Panc1 (cell line): ENCODE results near the gene ARL15. TPM values are rescaled to one million over a fixed set of nuclear protein-coding genes. Genes with fewer than 3 reads are reported as not detected.

Experiments used
- ATAC-seq: fragments of 200-7000 bp; cut with Tn5 transposase; 2 replicates; pipeline ENCODE4 v1.9.1; 2020; ENCODE audit warnings: mild to moderate bottlenecking, moderate library complexity
- BruUV-seq: library from RNA; stranded (reverse); fragments of 400-500 nt; replicated peaks from 2 replicates; lab custom pipeline; 2021; lab: Mats Ljungman, UMichigan
- CTCF ChIA-PET: fragments of 300-600 bp; sonication (Branson Sonifier 250); formaldehyde crosslinking; loops from one replicate; lab custom pipeline; 2022; ENCODE audit warnings: antibody characterized with exemption; lab: Charles Lee
- POLR2A ChIA-PET: fragments of 300-600 bp; sonication (Branson Sonifier 250); formaldehyde crosslinking; loops from one replicate; lab custom pipeline; 2022; ENCODE audit warnings: antibody characterized with exemption; lab: Charles Lee
- DNase-seq: peaks from one replicate; pipeline ENCODE4 v3.0.0-alpha.2; 2010; ENCODE audit warnings: low read depth, low spot score
- H3K27ac ChIP-seq: 2 replicates; pipeline ENCODE4 v1.5.1; 2011; ENCODE audit warnings: mild to moderate bottlenecking, low read length, inconsistent platforms
- H3K27me3 ChIP-seq: fragments of 200-500 bp; sonication (Bioruptor generic); 2 replicates; pipeline ENCODE4 v1.6.0; 2014; ENCODE audit warnings: low read length, inconsistent platforms; ENCODE audit not compliant: control insufficient read depth, insufficient read depth
- H3K36me3 ChIP-seq: fragments of 200-500 bp; sonication (Bioruptor generic); 2 replicates; pipeline ENCODE4 v1.5.1; 2014; ENCODE audit warnings: inconsistent platforms, mild to moderate bottlenecking, low read length, moderate library complexity; ENCODE audit not compliant: control insufficient read depth, insufficient read depth
- H3K4me1 ChIP-seq: 2 replicates; pipeline ENCODE4 v1.5.1; 2011; ENCODE audit warnings: inconsistent platforms, mild to moderate bottlenecking, low read length, moderate library complexity; ENCODE audit not compliant: control insufficient read depth, insufficient read depth
- H3K4me3 ChIP-seq, 2 experiments: 2 replicates each; pipeline ENCODE4 v1.5.1; 2011 to 2012; ENCODE audit warnings: low read depth in 2 of 2, low read length in 2 of 2, mild to moderate bottlenecking in 2 of 2, inconsistent platforms in 1 of 2, moderate library complexity in 1 of 2
- H3K9me3 ChIP-seq: fragments of 200-500 bp; sonication (Bioruptor generic); 2 replicates; pipeline ENCODE4 v1.5.1; 2014; ENCODE audit warnings: low read depth, mild to moderate bottlenecking, inconsistent platforms, low read length, moderate library complexity; ENCODE audit not compliant: control insufficient read depth, insufficient read depth
- POLR2AphosphoS5 ChIP-seq: IDR thresholded peaks from 2 replicates; pipeline ENCODE4 v1.6.1; 2012; ENCODE audit warnings: mild to moderate bottlenecking, low read depth, low read length, moderate library complexity
- SIN3A ChIP-seq: IDR thresholded peaks from 2 replicates; pipeline ENCODE4 v1.6.1; 2012; ENCODE audit warnings: low read depth, mild to moderate bottlenecking, low read length, moderate library complexity, borderline replicate concordance; ENCODE audit not compliant: insufficient read depth
- TCF7L2 ChIP-seq: IDR thresholded peaks from 2 replicates; pipeline ENCODE4 v1.6.1; 2011; ENCODE audit warnings: mild to moderate bottlenecking, low read depth, low read length, inconsistent platforms
- in situ Hi-C: cut with HindIII; loops from 2 replicates; pipeline ENCODE4 v1.10.0; 2016; ENCODE audit warnings: low sequenced_read_pairs, low pct_unique_long_range_greater_than_20kb
- intact Hi-C: fragments of 100-400 bp; cut with micrococcal nuclease; formaldehyde crosslinking; loops from one replicate; pipeline ENCODE4 v1.10.0; 2022; ENCODE audit not compliant: unreplicated experiment
- total RNA-seq: library from RNA; stranded (reverse); gene quantifications from one replicate; pipeline ENCODE4 v1.2.1, GENCODE V29; 2021; ENCODE audit not compliant: unreplicated experiment
- TF ChIP-seq, protein P1 (sequence below), 2 experiments: IDR thresholded peaks; 2 replicates each; pipeline ENCODE4 v1.6.1; 2011 to 2012; ENCODE audit warnings: low read depth in 2 of 2, control low read depth in 1 of 2, low read length in 1 of 2, mild to moderate bottlenecking in 1 of 2, moderate library complexity in 1 of 2; ENCODE audit not compliant: insufficient read depth in 1 of 2
- TF ChIP-seq, protein P2 (sequence below): fragments of 450-650 bp; IDR thresholded peaks from 2 replicates; pipeline ENCODE4 v1.5.1; 2017; ENCODE audit warnings: mild to moderate bottlenecking

ARL15 gene
- total RNA-seq, 1 experiment from 2014 or later = 16.5 TPM

DNA sequence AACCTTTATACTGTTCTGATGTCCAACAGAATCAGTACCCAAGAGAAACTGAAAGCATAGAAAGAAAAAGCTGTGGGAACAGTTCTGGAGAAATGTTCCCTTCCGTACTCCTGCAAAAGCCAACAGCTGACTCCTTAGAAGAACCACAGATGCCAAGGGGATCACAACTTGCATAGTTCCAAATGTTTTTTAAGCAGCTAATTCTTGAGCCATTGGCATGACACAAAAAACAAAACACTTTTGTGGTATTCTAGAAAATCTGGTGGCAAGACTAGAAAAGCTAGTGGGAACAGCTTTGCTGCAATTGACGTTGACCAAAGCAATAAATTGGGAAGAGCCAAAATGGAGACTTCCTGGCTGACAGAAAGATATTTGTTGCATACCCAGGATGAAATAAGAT, 189.9 kb downstream of the ARL15 start:
- ATAC-seq (no peak), DNase-seq (no peak)
- Histone ChIP-seq H3K9me3 (no peaks in the 10 kb centered on the region), H3K4me1 (no peaks in the 10 kb centered on the region), H3K4me3 (no peak overlapping the region), H3K36me3 (no peaks in the 10 kb centered on the region), H3K27me3 (no peaks in the 10 kb centered on the region), H3K27ac (no peak overlapping the region)
- intact Hi-C loops (no loop called here), in situ Hi-C loops (no loop called here)
- CTCF ChIA-PET = no interaction called here
- POLR2A ChIA-PET = no interaction called here
- TF ChIP-seq, protein P1, sequence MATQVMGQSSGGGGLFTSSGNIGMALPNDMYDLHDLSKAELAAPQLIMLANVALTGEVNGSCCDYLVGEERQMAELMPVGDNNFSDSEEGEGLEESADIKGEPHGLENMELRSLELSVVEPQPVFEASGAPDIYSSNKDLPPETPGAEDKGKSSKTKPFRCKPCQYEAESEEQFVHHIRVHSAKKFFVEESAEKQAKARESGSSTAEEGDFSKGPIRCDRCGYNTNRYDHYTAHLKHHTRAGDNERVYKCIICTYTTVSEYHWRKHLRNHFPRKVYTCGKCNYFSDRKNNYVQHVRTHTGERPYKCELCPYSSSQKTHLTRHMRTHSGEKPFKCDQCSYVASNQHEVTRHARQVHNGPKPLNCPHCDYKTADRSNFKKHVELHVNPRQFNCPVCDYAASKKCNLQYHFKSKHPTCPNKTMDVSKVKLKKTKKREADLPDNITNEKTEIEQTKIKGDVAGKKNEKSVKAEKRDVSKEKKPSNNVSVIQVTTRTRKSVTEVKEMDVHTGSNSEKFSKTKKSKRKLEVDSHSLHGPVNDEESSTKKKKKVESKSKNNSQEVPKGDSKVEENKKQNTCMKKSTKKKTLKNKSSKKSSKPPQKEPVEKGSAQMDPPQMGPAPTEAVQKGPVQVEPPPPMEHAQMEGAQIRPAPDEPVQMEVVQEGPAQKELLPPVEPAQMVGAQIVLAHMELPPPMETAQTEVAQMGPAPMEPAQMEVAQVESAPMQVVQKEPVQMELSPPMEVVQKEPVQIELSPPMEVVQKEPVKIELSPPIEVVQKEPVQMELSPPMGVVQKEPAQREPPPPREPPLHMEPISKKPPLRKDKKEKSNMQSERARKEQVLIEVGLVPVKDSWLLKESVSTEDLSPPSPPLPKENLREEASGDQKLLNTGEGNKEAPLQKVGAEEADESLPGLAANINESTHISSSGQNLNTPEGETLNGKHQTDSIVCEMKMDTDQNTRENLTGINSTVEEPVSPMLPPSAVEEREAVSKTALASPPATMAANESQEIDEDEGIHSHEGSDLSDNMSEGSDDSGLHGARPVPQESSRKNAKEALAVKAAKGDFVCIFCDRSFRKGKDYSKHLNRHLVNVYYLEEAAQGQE (IDR thresholded peaks at IDR 0.05; ENCODE audit: insufficient read depth in 1 of 2, low read depth in 2 of 2, low read length in 1 of 2) = no peak
- TF ChIP-seq, protein P2, sequence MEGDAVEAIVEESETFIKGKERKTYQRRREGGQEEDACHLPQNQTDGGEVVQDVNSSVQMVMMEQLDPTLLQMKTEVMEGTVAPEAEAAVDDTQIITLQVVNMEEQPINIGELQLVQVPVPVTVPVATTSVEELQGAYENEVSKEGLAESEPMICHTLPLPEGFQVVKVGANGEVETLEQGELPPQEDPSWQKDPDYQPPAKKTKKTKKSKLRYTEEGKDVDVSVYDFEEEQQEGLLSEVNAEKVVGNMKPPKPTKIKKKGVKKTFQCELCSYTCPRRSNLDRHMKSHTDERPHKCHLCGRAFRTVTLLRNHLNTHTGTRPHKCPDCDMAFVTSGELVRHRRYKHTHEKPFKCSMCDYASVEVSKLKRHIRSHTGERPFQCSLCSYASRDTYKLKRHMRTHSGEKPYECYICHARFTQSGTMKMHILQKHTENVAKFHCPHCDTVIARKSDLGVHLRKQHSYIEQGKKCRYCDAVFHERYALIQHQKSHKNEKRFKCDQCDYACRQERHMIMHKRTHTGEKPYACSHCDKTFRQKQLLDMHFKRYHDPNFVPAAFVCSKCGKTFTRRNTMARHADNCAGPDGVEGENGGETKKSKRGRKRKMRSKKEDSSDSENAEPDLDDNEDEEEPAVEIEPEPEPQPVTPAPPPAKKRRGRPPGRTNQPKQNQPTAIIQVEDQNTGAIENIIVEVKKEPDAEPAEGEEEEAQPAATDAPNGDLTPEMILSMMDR = no peak
- TF ChIP-seq SIN3A = no peak
- TF ChIP-seq TCF7L2 = no peak
- no peak for TF ChIP-seq POLR2AphosphoS5
- BruUV-seq = no TSS peak

DNA sequence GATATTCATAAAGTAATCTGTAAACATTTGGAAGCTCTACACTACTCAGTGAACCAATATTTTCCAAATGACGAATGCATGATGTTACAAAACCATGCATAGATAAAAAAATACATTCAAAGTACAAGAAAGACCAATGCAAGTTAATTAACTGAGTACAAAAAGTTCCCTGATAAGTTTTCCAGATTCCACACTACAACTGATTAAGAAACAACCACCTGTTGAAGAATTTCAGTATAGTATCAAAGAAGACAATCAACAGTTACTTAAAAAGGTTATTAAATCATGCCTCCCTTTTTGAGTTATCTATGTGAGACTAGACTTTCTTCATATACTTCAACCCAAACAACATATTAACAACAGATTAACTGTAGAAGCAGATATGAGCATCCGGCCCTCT, 192.4 kb downstream of the ARL15 start:
- no peak for ATAC-seq
- no peaks in the 10 kb centered on the region for H3K27me3 ChIP-seq
- POLR2A ChIA-PET = no interaction called here
- CTCF ChIA-PET = no interaction called here
- BruUV-seq = no TSS peak
- no peak overlapping the region for H3K4me3 ChIP-seq
- H3K4me1 ChIP-seq = no peaks in the 10 kb centered on the region
- no peaks in the 10 kb centered on the region for H3K36me3 ChIP-seq
- TF ChIP-seq, protein P1 (IDR thresholded peaks at IDR 0.05; ENCODE audit: insufficient read depth in 1 of 2, low read depth in 2 of 2, low read length in 1 of 2) = no peak
- TF ChIP-seq SIN3A = no peak
- TF ChIP-seq POLR2AphosphoS5 = no peak
- TF ChIP-seq, protein P2 = no peak
- TF ChIP-seq TCF7L2 = no peak
- no peak for DNase-seq
- in situ Hi-C loops (no loop called here), intact Hi-C loops (no loop called here)
- no peak overlapping the region for H3K27ac ChIP-seq
- no peaks in the 10 kb centered on the region for H3K9me3 ChIP-seq
